Nephron (organoid): Measurements from ENCODE around the gene KLHDC3.
A peak's percentile ranks its signal among the peaks of the same experiment; 100 is the strongest.
"Not testable (repeated sequence)": the region's sequence is repeated elsewhere in the genome, so short reads cannot be mapped to it uniquely, and the experiment has no call there.

Experiments used
- H3K27ac Mint-ChIP-seq, 3 experiments: 2 replicates each; pipeline ENCODE4 v1.8.0; 2020; ENCODE audit warnings: mixed read lengths in 3 of 3, mild to moderate bottlenecking in 2 of 3, moderate library complexity in 1 of 3
- H3K27me3 Mint-ChIP-seq: 2 replicates; pipeline ENCODE4 v1.8.0; 2021; ENCODE audit warnings: low read depth, mild to moderate bottlenecking, moderate library complexity, mixed read lengths
- H3K36me3 Mint-ChIP-seq: 2 replicates; pipeline ENCODE4 v1.8.0; 2020; ENCODE audit warnings: low read depth, mixed read lengths
- H3K4me1 Mint-ChIP-seq: 2 replicates; pipeline ENCODE4 v1.8.0; 2020; ENCODE audit warnings: mixed read lengths
- H3K4me3 Mint-ChIP-seq, 3 experiments: 2 replicates each; pipeline ENCODE4 v1.8.0; 2020; ENCODE audit warnings: mild to moderate bottlenecking in 3 of 3, mixed read lengths in 3 of 3, moderate library complexity in 2 of 3
- H3K9me3 Mint-ChIP-seq: 2 replicates; pipeline ENCODE4 v1.8.0; 2020; ENCODE audit warnings: mixed read lengths
- TF ChIP-seq, protein P1 (sequence below), 3 experiments: fragments of 200-600 bp; sonication (generic); IDR thresholded peaks; one replicate each; pipeline ENCODE4 v1.5.0; 2021; ENCODE audit warnings: antibody characterized with exemption in 3 of 3; ENCODE audit not compliant: unreplicated experiment in 3 of 3

Gene KLHDC3

GRCh38 chr6:42996513-42996912, 17.5 kb upstream of the KLHDC3 start:
- TF ChIP-seq, protein P1, sequence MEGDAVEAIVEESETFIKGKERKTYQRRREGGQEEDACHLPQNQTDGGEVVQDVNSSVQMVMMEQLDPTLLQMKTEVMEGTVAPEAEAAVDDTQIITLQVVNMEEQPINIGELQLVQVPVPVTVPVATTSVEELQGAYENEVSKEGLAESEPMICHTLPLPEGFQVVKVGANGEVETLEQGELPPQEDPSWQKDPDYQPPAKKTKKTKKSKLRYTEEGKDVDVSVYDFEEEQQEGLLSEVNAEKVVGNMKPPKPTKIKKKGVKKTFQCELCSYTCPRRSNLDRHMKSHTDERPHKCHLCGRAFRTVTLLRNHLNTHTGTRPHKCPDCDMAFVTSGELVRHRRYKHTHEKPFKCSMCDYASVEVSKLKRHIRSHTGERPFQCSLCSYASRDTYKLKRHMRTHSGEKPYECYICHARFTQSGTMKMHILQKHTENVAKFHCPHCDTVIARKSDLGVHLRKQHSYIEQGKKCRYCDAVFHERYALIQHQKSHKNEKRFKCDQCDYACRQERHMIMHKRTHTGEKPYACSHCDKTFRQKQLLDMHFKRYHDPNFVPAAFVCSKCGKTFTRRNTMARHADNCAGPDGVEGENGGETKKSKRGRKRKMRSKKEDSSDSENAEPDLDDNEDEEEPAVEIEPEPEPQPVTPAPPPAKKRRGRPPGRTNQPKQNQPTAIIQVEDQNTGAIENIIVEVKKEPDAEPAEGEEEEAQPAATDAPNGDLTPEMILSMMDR (IDR thresholded peaks at IDR 0.05; ENCODE audit: unreplicated experiment in 3 of 3), result no peak
- Mint-ChIP-seq H3K36me3 (peaks cover 21% of the 10 kb centered on the region), H3K27ac (peak overlapping the region; percentile 88 to 93 (median 92)), H3K27me3 (no peaks in the 10 kb centered on the region), H3K4me3 (no peak overlapping the region), H3K9me3 (no peaks in the 10 kb centered on the region), H3K4me1 (peaks cover 6% of the 10 kb centered on the region)

- Mint-ChIP-seq H3K36me3 (peaks cover 21% of the 10 kb centered on the region), H3K27ac (peak overlapping the region in 1 of 3 experiments; percentile 51)
- H3K9me3 Mint-ChIP-seq, H3K27me3 Mint-ChIP-seq, H3K4me1 Mint-ChIP-seq, H3K4me3 Mint-ChIP-seq: not testable (repeated sequence)
Measured at GRCh38 chr6:42998205-42998604, 15.8 kb upstream of the KLHDC3 start.

DNA sequence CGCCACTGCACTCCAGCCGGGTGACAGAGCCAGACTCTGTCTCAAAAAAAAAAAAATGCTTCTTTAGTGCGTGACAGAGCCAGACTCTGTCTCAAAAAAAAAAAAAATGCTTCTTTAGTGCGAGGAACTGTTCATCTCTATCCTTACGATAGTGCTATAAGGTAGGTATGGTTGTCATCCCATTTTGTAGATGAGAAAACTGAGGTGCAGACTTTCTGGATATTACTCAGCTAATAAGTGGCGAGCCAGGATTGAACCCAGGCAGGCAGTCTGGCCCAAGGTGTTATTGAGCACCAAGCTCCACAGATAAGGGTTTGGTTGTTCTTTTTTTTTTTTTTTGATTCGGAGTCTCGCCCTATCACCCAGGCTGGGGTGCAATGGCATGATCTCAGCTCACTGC, 12.2 kb upstream of the KLHDC3 start:
- H3K4me1 Mint-ChIP-seq, result peaks cover 6% of the 10 kb centered on the region
- H3K36me3 Mint-ChIP-seq, result peaks cover 18% of the 10 kb centered on the region
- H3K27me3 Mint-ChIP-seq, result no peaks in the 10 kb centered on the region
- H3K27ac Mint-ChIP-seq, result no peak overlapping the region
- TF ChIP-seq, protein P1 (IDR thresholded peaks at IDR 0.05; ENCODE audit: unreplicated experiment in 3 of 3), result no peak
- no peaks in the 10 kb centered on the region for H3K9me3 Mint-ChIP-seq
- H3K4me3 Mint-ChIP-seq, result no peak overlapping the region

DNA sequence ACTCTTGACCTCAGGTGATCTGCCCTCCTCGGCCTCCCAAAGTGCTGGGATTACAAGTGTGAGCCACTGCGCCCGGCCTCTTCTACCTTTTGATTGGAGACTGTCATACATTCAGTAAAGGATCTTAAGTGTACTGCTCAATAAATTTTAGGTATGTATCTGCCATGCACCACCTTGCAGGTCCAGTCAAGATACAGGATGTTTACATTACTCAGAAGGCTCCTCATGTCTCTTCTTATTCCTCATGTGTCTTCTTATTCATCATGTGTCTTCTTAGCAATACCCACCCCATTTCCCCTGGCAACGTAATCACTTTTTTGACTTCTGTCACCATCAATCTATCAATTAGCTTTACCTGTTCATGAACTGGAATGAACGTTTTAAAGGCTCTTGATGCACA, 8.2 kb upstream of the KLHDC3 start:
- TF ChIP-seq, protein P1 (IDR thresholded peaks at IDR 0.05; ENCODE audit: unreplicated experiment in 3 of 3), result no peak
- Mint-ChIP-seq H3K27me3 (no peaks in the 10 kb centered on the region), H3K27ac (no peak overlapping the region), H3K36me3 (peaks cover 42% of the 10 kb centered on the region), H3K4me1 (no peaks in the 10 kb centered on the region), H3K9me3 (no peaks in the 10 kb centered on the region), H3K4me3 (no peak overlapping the region)

GRCh38 chr6:43006251-43006650, 7.8 kb upstream of the KLHDC3 start:
- no peaks in the 10 kb centered on the region for H3K4me1 Mint-ChIP-seq
- H3K9me3 Mint-ChIP-seq, result no peaks in the 10 kb centered on the region
- no peak overlapping the region for H3K4me3 Mint-ChIP-seq
- H3K27me3 Mint-ChIP-seq, result no peaks in the 10 kb centered on the region
- H3K36me3 Mint-ChIP-seq, result peaks cover 44% of the 10 kb centered on the region
- H3K27ac Mint-ChIP-seq, result no peak overlapping the region
- TF ChIP-seq, protein P1 (IDR thresholded peaks at IDR 0.05; ENCODE audit: unreplicated experiment in 3 of 3), result no peak

DNA sequence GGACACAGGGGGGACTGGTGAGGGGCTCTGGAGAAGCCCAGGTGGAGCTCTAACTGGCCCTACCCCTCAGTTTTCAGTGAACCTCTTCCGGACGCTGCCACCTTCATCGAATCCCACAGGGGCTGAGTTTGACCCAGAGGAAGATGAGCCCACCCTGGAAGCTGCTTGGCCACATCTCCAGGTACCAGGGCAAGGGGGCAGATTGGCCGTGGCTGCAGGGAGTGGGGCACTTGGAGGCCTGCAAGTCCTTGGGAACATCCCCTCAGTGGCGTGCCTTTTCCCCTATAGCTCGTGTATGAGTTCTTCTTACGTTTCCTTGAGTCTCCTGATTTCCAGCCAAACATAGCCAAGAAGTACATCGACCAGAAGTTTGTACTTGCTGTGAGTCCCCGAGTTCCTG, 6.9 kb upstream of the KLHDC3 start:
- Mint-ChIP-seq H3K4me3 (no peak overlapping the region), H3K36me3 (peaks cover 49% of the 10 kb centered on the region), H3K27me3 (no peaks in the 10 kb centered on the region), H3K4me1 (peaks cover 3% of the 10 kb centered on the region), H3K9me3 (no peaks in the 10 kb centered on the region), H3K27ac (no peak overlapping the region)
- TF ChIP-seq, protein P1 (IDR thresholded peaks at IDR 0.05; ENCODE audit: unreplicated experiment in 3 of 3), result no peak
